ENCODE results near the gene FOXC1. TPM values are rescaled to one million over a fixed set of nuclear protein-coding genes. Genes with fewer than 3 reads are reported as not detected.

Gene FOXC1
- total and polyA plus RNA-seq, 2 donors (not counting 1 experiment from before 2014, with no cell fraction given): 0.04 to 0.52 TPM

- Histone ChIP-seq H4K20me1 (ENCODE audit: control insufficient read depth, insufficient read depth, low read length, poor library complexity, severe bottlenecking) (no peaks in the 10 kb centered on the region), H2AFZ (ENCODE audit: insufficient read depth, low read depth, low read length, poor library complexity, severe bottlenecking) (peak overlapping the region; percentile 18), H3K27me3 (replicated peaks in 1 of 4; ENCODE audit: control extremely low read depth in 1 of 4, control insufficient read depth in 3 of 4, insufficient read depth in 4 of 4, low read length in 3 of 4) (peaks cover 0 to 80% (median 57%) of the 10 kb centered on the region in 4 experiments), H3K9ac (ENCODE audit: low read length) (peak overlapping the region; percentile 68), H3K27ac (ENCODE audit: low read length in 2 of 2) (no peak overlapping the region), H3K9me3 (ENCODE audit: control extremely low read depth in 1 of 3, control insufficient read depth in 2 of 3, insufficient read depth in 1 of 3, low read length in 2 of 3) (peaks cover 0 to 25% (median 0%) of the 10 kb centered on the region in 3 donors), H3K4me2 (replicated peaks; ENCODE audit: low read depth, low read length, poor library complexity, severe bottlenecking) (peak overlapping the region; percentile 84), H3K4me3 (ENCODE audit: control extremely low read depth in 1 of 5, extremely low read depth in 1 of 5, insufficient read depth in 1 of 5, low read depth in 2 of 5, low read length in 4 of 5) (peak overlapping the region; percentile 28 to 69 (median 37)), H3K79me2 (ENCODE audit: control insufficient read depth, insufficient read depth, low read length) (no peaks in the 10 kb centered on the region), H3K4me1 (ENCODE audit: control insufficient read depth in 2 of 2, insufficient read depth in 2 of 2, low read length in 2 of 2) (peaks cover 28 to 32% of the 10 kb centered on the region in 2 donors), H3K36me3 (replicated peaks in 1 of 2; ENCODE audit: control extremely low read depth in 1 of 2, control insufficient read depth in 1 of 2, extremely low read depth in 1 of 2, insufficient read depth in 2 of 2, low read length in 1 of 2) (no peaks in the 10 kb centered on the region)
- ChIA-PET CTCF (interaction anchor here (0.7 to 3.1 kb wide), 7 partner anchors 19 to 1009 kb away, joined by 3 to 15 read pairs (median 4); no protein-coding TSS in a partner anchor), POLR2A (interaction anchor here (0.5 kb wide), 1 partner anchor 570 kb away, joined by 4 read pairs; no protein-coding TSS in a partner anchor)
- DNase-seq (peak; percentile 59), ATAC-seq (ENCODE audit: low read depth) (peak; percentile 34)
- intact Hi-C loops (cut with micrococcal nuclease): loop anchor here (10.0 kb wide), 1 partner anchor 110 kb away; no protein-coding TSS in a partner anchor
- H3K9me3 Mint-ChIP-seq (ENCODE audit: insufficient read depth): no peaks in the 10 kb centered on the region
- WGBS (ENCODE audit: insufficient coverage): 3% methylated on average over 49 of the region's 53 CpGs
- peak overlapping the region; percentile 88 for H3K4me3 Mint-ChIP-seq
- H3K4me1 Mint-ChIP-seq: peaks cover 18% of the 10 kb centered on the region
- peaks cover 65% of the 10 kb centered on the region for H3K27me3 Mint-ChIP-seq
- TF ChIP-seq EZH2 (IDR thresholded peaks at IDR 0.05; ENCODE audit: borderline replicate concordance, insufficient read depth, low read depth, low read length, poor library complexity, severe bottlenecking) (no peak), CTCF (IDR thresholded peaks at IDR 0.05) (no peak)
- H3K27ac Mint-ChIP-seq: no peak overlapping the region
Measured at GRCh38 chr6:1624851-1625781, 15.4 kb downstream of the FOXC1 start.

All from B cell (primary cell).